ENCODE results near the gene CLEC10A.

GRCh38 chr17:7047566-7047965, 32.5 kb downstream of the CLEC10A start:
- no peak for TF ChIP-seq CTCF (IDR thresholded peaks at IDR 0.05)
- TF ChIP-seq POLR2A (IDR thresholded peaks at IDR 0.05), result no peak
